HG02943 (cell line): ENCODE measurements around the gene CCDC141.

Experiments
- ATAC-seq: cut with Tn5 transposase; IDR thresholded peaks from one replicate; pipeline ENCODE4 v1.9.1; 2021; ENCODE audit warnings: mild to moderate bottlenecking, low read depth, moderate library complexity; ENCODE audit not compliant: unreplicated experiment

The CCDC141 gene

GRCh38 chr2:178807227-178808008, 242.5 kb downstream of the CCDC141 start, which contains the start of gene TTN:
Gene TTN, minus strand, starts transcription at chr2:178807423. Its CDS starts 2,781 bp downstream, at chr2:178804642.
- ATAC-seq = no peak

GRCh38 chr2:178806543-178806942, 243.4 kb downstream of the CCDC141 start:
- ATAC-seq = no peak

GRCh38 chr2:178805457-178805856, 244.5 kb downstream of the CCDC141 start:
- ATAC-seq = no peak

GRCh38 chr2:178804791-178805190, 245.1 kb downstream of the CCDC141 start:
- no peak for ATAC-seq

- ATAC-seq = no peak
Measured at GRCh38 chr2:178800510-178800909, 249.4 kb downstream of the CCDC141 start.

- no peak for ATAC-seq
Measured at GRCh38 chr2:178799305-178799704, 250.6 kb downstream of the CCDC141 start.

- no peak for ATAC-seq
Measured at GRCh38 chr2:178796079-178796677, 253.8 kb downstream of the CCDC141 start.

GRCh38 chr2:178787934-178788333, 262.0 kb downstream of the CCDC141 start:
- ATAC-seq = no peak

- ATAC-seq = no peak
Measured at GRCh38 chr2:178787155-178787554, 262.8 kb downstream of the CCDC141 start.

GRCh38 chr2:178783889-178784288, 266.0 kb downstream of the CCDC141 start:
- ATAC-seq = no peak

- ATAC-seq = no peak
Measured at GRCh38 chr2:178782236-178782635, 267.7 kb downstream of the CCDC141 start.
